ENCODE data around the gene ZC3H14.
"Not testable (repeated sequence)": the region's sequence is repeated elsewhere in the genome, so short reads cannot be mapped to it uniquely, and the experiment has no call there.

The ZC3H14 gene, protein sequence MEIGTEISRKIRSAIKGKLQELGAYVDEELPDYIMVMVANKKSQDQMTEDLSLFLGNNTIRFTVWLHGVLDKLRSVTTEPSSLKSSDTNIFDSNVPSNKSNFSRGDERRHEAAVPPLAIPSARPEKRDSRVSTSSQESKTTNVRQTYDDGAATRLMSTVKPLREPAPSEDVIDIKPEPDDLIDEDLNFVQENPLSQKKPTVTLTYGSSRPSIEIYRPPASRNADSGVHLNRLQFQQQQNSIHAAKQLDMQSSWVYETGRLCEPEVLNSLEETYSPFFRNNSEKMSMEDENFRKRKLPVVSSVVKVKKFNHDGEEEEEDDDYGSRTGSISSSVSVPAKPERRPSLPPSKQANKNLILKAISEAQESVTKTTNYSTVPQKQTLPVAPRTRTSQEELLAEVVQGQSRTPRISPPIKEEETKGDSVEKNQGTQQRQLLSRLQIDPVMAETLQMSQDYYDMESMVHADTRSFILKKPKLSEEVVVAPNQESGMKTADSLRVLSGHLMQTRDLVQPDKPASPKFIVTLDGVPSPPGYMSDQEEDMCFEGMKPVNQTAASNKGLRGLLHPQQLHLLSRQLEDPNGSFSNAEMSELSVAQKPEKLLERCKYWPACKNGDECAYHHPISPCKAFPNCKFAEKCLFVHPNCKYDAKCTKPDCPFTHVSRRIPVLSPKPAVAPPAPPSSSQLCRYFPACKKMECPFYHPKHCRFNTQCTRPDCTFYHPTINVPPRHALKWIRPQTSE

DNA sequence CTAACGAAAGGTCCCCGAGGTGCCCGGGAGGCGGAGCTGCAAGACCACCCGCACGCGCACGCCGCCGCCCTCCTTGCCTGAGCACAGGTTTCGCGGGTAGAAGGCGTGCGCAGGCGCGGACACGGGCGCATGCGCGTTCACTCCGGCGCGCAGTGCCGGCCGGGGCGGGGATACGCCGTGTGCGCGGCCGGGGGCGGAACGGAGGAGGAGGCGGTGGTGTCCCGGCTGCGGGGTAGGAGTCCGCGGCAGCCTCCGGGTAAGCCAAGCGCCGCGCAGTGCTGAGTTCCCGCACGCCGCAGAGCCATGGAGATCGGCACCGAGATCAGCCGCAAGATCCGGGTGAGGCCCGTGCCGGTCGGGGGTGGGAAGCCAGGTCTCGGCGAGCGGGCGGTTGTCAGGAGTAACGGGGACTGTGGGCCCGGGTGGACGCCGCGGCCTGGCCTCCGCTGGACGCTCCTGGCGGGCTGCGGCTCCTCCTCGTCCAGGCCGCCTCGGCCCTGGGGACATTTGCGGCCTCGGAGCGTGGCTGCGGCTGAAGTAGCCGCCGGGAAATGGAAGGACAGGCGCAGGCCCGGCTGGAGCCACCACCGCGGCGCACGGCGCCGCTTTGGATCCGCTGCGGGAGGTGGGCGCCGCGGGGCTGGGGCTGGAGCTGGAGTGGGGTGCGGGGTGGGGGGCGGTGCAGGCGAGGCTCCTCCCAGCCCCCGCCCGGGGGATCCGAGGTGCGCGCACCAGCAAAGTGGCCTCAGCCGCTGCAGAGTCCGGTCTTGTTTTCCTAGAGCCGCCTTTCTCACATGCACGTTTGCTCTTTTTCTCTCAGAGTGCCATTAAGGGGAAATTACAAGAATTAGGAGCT lies at the start of gene ZC3H14:
Gene ZC3H14 (plus strand): TSS at position 207 of the 856 bp plus-strand sequence. CDS start 97 bp downstream, at position 304.
- DNase-seq (ENCODE audit: extremely low spot score, insufficient read length, low read depth) = peak; percentile 92
- FAIRE-seq = peak; percentile 83

DNA sequence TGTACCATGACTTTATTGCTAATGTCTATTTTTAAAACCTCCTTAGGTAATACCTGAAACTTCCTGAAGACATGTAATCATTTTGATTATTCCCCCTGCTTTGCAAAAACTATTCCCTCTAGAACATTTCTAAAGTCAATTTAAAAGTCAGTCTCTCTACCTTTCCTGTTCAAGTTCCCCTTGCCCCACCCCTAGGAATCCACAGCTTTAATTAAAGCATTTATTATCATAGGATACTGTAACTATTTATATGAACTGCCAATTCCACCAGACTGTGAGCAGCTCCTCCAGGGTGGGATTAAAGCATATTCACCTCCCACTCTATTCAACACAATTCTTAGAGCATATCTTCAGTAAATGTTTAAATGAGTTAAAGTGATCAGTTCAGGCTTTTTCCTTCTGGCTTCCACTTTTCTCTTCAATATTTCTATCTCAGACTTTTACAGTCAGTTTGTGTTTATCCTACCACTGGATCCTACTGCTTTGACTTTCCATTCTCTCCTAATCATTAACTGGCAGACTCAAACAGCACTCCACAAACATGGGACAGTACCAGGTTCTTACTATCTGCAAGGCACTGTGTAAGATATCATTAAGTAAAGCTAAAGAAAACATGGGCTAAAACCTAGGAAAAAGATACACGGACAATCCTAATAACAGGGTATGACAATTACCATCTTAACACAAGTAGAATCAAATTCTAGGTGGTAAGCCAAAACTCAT lies 47.2 kb upstream of the ZC3H14 start:
- FAIRE-seq (no peak), DNase-seq (ENCODE audit: extremely low spot score, insufficient read length, low read depth) (no peak)

DNA sequence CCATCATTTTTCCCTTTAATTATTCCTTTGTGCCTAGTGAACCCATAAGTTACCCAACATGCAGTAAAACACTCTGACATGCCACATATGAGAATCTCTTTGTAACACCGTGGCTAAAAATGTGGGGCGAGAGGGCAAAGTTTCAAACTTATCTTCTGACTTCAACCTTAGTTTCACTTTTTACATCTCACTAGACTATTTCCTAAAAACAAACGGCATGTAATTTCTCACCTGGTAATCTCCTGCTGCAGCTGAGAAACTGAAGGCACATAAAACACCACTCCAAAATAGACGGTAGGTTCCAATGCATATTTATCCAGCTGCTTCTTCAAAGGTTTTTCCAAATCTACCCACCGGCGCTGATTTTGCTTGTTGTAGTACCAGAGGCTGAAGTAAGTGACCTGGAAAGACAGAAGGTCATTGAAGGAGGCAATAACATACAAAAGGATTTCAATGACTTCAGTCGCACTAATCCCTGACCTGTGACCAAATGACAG lies 45.9 kb upstream of the ZC3H14 start:
- DNase-seq (ENCODE audit: extremely low spot score, insufficient read length, low read depth) (no peak), FAIRE-seq (no peak)

DNA sequence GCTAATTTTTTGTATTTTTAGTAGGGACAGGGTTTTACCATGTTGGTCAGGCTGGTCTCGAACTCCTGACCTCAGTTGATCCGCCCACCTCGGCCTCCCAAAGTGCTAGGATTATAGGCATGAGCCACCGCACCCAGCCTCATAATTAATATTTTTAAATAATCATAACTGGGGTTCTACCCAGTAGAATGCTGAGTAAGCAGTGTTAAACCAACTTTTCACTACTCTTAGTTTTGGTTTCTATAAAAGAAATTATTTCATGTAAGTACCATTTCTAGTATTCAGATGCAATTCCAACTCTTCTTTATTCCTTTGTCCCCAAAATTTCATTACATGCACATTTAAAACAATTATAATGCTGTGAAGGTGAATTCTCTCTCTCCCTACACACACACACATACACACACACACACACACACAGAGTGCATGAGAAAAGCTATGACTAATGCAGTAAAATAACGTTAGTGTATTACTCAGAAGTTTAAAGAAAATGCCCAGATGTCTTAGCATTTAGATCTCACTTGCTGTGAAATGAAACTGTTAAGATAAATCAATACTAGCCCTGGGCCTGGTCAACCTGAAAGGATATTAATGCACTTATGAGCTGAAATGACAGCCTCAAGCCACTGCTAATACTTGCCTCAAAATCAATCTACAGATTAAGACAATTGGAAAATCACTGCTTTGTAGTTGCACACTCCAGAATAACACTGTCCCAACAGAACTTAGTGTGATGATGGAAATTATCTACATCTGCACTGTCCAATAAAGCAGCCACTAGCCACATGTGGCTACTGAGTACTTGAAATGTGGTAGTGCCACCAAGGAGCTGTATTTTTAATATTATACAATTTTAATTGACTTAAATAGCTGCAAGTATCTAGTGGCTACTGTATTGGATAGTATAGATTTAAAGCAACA lies 44.0 kb upstream of the ZC3H14 start:
- no peak for FAIRE-seq
- DNase-seq (ENCODE audit: extremely low spot score, insufficient read length, low read depth) = no peak

DNA sequence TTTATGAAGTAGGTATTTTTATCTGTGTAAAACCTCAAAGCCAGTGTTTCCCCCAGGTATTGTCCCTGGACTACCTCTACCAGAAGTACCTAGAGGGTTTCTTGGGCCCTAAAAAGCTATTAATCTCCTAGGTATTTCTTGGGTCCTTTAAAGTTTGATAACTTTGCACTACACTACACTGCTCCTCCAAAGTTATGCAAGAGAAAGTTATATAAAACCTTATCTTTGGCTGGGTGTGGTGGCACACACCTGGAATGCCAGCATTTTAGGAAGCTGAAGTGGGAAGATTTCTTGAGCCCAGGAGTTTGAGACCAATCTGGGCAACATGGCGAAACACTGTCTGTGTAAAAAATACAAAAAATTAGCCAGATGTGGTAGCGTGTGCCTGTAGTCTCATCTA lies 42.9 kb upstream of the ZC3H14 start:
- DNase-seq (ENCODE audit: extremely low spot score, insufficient read length, low read depth) (no peak), FAIRE-seq (no peak)

DNA sequence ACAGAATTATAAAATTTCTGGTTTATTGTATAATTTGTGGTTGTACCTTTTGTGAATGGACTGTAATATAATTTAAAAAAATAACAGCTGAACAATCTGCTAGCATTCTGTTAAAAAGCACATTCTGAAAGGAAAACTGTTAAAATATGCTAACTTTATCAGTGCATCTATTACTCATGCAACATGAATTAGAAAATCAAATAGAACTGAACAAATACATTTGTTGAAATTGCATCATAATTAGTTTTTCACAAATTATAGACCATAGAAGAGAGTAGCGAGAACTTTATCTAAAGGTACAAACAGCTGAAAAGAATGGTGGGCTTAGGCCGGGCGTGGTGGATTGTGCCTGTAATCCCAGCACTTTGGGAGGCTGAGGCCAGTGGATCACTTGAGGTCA lies 41.0 kb upstream of the ZC3H14 start:
- no peak for DNase-seq (ENCODE audit: extremely low spot score, insufficient read length, low read depth)
- FAIRE-seq = no peak

DNA sequence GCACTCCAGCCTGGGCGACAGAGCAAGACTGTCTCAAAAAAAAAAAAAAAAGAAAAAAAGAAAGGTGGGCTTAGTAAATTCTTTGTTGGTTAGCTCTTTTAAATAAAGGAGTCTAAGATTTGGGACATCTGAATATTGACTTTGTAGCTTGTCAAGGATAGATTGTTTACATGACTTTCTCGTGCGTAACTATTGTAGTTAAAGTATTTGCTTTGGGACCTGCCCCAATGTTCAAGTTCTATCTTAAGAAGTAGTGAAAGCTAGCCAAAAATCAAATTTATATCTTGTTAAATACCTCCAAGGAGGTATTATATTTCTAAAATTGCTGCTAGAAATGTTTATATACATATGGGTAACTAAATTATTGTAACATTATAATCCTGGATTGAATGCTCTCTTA lies 40.4 kb upstream of the ZC3H14 start:
- no peak for FAIRE-seq
- no peak for DNase-seq (ENCODE audit: extremely low spot score, insufficient read length, low read depth)

DNA sequence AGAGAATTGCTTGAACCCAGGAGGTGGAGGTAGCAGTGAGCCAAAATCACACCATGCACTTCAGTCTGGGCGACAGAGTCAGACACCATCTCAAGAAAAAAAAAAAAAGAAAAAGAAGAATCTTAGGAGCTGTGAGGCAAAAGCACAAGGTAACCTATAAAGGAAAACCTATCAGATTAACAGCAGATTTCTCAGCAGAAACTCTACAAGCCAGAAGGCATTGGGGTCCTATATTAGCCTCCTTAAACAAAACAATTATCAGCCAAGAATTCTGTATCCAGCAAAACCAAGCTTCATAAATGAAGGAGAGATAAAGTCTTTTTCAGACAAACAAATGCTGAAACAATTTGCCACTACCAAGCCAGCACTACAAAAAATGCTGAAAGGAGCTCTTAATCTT lies 32.9 kb upstream of the ZC3H14 start:
- FAIRE-seq; DNase-seq (ENCODE audit: extremely low spot score, insufficient read length, low read depth): not testable (repeated sequence)

DNA sequence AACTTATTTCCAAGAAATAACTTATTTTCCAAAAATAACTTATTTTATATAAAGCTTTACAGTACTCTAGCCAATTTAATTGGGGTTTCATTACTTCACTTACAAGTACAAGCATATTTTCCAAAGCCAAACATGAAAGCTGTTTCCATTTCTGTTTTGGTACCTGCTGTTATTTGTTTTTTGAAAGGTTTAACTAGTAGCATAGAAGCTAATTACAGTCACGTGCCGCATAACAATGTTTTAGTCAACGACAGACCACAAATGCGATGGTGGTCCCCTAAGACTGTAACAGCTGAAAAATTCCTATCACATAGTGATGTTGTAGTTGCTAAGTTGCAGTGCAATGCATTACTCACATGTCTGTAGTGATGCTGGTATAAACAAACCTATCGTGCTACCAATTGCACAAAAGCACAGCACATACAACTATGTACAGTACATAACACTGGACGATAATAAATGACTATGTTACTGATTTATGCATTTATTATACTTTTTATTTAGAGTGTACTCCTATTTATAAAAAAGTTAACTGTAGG lies 29.7 kb upstream of the ZC3H14 start:
- DNase-seq (ENCODE audit: extremely low spot score, insufficient read length, low read depth) (no peak), FAIRE-seq (no peak)

DNA sequence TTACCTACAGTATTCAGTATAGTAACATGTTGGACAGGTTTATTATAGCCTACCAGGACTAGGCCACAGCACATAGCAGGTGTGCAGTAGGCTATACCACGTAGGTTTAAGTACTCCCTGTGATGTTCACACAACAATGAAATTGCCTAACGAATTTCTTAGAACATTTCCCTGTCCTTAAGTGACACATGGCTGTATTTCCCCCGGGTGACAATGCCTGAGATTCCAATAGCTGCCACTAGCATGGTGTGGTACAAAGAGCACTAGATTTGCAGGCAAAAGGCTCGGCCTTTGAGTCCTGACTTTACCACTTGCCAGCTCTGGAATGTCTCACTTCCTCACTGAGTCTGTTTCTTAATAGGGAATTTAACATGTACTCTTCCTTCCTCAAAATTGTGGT lies 27.7 kb upstream of the ZC3H14 start:
- DNase-seq (ENCODE audit: extremely low spot score, insufficient read length, low read depth) (no peak), FAIRE-seq (no peak)

DNA sequence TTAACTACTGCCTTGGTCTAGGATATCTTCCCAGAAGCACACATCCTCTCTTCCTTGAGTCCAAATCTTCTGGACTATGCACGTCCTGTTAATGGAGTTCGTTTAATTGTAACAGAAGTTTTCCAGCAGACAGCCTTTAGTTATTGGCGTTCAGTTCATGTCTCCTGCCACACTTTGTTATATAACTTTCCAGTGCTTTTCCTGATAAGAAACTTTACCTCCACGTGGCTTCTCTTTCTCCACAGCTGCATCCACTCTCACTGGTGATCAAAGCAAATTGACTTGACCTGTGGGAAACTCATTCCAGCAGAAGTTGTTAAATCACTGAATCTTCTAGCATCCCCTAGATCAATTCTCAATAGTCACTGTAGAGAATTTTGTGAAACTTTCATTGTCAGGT lies 27.0 kb upstream of the ZC3H14 start:
- FAIRE-seq (no peak), DNase-seq (ENCODE audit: extremely low spot score, insufficient read length, low read depth) (no peak)

DNA sequence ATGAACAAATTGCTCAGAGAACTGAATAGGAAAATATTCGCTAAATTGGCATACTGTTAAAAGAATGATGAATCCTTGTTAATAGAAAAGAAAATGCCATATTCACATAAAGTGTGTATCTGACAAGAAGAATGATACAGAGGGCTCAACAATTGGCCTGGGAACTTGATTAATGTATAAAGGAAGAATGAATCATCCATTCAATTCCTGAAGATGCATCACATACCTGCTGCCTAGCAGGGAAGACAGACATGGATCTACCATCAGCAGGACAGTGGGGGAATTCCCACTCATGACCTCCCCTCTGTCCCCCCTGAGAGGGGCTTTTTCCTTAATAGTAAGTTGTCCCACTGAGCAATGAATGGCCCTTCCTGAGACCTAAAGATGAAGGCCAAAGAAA lies 21.5 kb upstream of the ZC3H14 start:
- no peak for DNase-seq (ENCODE audit: extremely low spot score, insufficient read length, low read depth)
- FAIRE-seq = no peak

DNA sequence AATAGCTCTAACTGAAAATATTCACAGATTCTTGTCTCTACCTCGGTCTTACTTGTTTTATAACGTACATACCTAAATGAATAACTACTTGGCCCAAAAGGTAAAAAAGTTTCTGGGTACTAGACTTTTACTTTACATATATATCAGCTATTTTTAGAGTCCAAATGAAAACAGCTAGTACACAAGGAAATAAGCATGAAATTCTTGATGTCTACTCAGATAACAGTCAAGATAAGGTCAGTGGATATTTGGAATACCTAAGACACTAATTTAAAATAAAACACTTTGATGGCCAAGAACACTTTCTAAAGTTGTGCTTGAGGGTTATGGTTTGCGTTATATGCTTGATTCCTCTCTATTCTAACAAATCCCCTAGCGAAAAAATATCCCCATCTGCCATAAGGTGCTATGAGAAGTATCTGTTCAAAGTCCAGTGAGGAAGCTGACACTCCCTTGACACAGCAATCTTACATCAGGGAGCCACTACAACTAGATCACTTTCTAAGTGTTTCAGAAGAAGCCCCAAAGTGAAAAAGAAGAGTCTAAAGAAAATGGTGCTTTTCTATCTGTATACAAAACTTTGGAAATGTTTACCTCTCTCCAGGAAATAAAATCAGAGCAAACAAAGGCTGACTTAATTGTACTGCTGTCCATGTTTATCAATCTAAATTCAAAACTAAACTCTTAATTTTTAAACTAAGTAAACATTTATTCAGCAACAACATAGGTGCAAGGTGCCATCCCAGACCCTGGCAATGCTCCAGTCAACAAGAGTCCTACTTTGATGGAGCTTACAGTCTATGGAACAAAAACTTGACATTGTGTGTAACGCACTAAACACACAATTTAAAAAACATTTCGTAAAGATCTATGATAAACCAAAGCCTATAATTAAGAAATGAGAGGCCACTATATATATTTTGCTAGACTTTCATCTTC lies 19.7 kb upstream of the ZC3H14 start:
- no peak for FAIRE-seq
- DNase-seq (ENCODE audit: extremely low spot score, insufficient read length, low read depth) = no peak

DNA sequence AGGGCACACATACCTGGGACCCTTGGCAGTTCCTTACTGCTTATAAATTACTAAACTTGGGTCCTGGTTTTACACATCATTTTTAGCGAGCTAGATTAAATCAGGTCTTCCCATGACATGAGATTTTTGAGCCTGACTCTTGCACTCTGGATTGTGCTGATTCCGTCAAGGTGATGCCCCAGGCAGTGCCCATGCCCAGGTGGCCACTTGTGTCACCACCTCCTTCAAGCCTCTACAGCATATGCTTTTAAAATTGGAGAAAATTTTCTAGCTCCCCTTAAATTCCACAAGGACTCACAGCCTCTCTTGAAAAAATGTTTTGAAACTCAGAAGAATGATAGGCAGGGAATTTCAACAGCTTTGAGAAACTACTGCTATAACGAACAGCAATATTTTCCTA lies 17.6 kb upstream of the ZC3H14 start:
- DNase-seq (ENCODE audit: extremely low spot score, insufficient read length, low read depth) (no peak), FAIRE-seq (no peak)

DNA sequence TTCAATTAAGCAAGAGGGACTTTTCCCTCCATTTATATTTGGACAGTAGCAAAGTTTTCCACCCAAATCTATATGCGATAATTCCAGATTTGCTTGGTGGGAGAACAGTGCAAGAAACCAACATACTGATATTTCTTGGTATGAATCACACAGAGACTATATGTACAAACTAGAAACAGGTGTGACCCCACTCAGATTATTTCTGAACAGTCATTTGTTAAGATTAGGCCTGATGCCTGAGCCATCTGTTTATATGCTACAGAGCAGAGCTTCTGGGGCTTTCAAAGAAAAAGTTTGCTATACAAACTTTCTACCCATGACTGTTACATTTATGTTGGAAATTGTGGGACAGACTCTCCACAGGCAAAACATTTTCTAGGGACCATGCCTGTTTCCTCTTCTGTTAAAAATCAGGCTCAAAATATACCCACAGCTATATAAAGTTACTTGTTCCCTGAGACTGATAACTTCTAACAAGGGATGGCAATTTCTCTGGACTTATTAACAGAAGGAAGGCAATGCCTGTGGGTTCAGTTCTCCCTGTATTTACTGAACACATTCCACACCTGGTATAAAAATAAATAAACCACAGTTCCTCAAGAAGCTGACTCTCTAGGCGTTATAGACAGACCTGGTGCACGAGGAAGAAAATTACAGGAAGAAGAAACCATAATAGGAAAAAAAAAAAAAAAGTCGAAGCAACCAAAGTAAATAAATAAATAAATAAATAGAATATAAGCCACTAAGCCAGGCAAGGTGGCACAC lies 16.0 kb upstream of the ZC3H14 start:
- DNase-seq (ENCODE audit: extremely low spot score, insufficient read length, low read depth) (no peak), FAIRE-seq (no peak)

DNA sequence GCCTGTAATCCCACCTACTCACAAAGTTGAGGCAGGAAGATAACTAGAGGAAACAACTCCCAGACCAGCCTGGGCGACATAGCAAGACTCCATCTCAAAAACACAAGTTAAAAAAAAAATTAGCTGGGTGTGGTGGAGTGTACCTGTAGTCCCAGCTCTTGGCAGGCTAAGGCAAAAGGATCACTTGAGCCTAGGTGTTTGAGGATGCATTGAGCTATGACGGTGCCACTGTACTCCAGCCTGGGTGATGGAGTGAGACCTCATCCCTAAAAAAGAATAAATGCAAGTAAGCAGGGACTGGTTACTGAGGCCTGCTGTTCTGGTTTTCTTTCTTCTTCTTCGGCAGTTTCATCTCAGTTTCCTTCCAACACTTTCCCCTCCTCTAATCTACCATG lies 15.5 kb upstream of the ZC3H14 start:
- FAIRE-seq = no peak
- no peak for DNase-seq (ENCODE audit: extremely low spot score, insufficient read length, low read depth)

DNA sequence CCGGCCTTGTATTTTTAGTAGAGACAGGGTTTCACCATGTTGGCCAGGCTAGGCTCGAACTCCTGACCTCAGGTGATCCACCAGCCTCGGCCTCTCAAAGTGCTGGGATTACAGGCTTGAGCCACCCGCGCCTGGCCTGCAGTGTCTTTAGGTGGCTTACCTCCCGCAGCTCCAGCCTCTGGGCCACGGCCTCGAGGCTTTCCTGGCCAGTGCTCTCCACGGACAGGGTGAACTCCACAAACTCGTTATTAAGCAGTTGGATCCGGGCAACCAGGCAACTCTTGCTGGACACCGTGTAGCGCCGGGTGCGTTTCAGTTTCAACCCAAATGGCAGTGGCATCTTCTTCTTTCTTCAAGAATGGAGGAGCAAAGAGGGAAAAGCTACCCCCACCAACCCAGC lies 12.8 kb upstream of the ZC3H14 start:
- DNase-seq (ENCODE audit: extremely low spot score, insufficient read length, low read depth) (no peak), FAIRE-seq (no peak)
